SK-N-SH treated with all-trans-retinoic acid at 6 μM for 48 hours (cell line): ENCODE measurements around the gene REEP2.

Experiments
- PATZ1 ChIP-seq: fragments of 250-450 bp; sonication (Bioruptor Pico); IDR thresholded peaks from 2 replicates; pipeline ENCODE4 v1.8.0; 2020; ENCODE audit warnings: mild to moderate bottlenecking, moderate library complexity, borderline replicate concordance
- TOX ChIP-seq: fragments of 250-450 bp; sonication (Bioruptor Pico); IDR thresholded peaks from 2 replicates; pipeline ENCODE4 v1.8.0; 2021; ENCODE audit warnings: mild to moderate bottlenecking, moderate library complexity, borderline replicate concordance
- ZFP3 ChIP-seq: fragments of 250-450 bp; sonication (Bioruptor Pico); IDR thresholded peaks from 2 replicates; pipeline ENCODE4 v1.5.0; 2020; ENCODE audit warnings: mild to moderate bottlenecking, moderate library complexity
- ZNF565 ChIP-seq: fragments of 450-650 bp; formaldehyde crosslinking; conservative IDR thresholded peaks from 2 replicates; pipeline ENCODE4 v1.5.0; 2020; ENCODE audit warnings: low read depth, mild to moderate bottlenecking, moderate library complexity

GRCh38 chr5:138408023-138408422, 30.8 kb upstream of the REEP2 start:
- TF ChIP-seq ZNF565 (CRISPR knock-in tag): no peak
- no peak for TF ChIP-seq TOX
- TF ChIP-seq PATZ1 (CRISPR knock-in tag): no peak
- TF ChIP-seq ZFP3 (CRISPR knock-in tag): no peak
